Measurements from ENCODE around the gene XRCC4.

The XRCC4 gene

GRCh38 chr5:83093692-83094091 is 16.3 kb downstream of the XRCC4 start:
- no peak for FAIRE-seq
- no peak for DNase-seq (ENCODE audit: insufficient read length, low spot score)
- TF ChIP-seq PAX5 (IDR thresholded peaks at IDR 0.05; ENCODE audit: insufficient read depth, low read length, severe bottlenecking) (no peak), POLR2A (IDR thresholded peaks at IDR 0.05; ENCODE audit: low read depth, low read length) (no peak), SPI1 (IDR thresholded peaks at IDR 0.05; ENCODE audit: low read depth, low read length) (no peak), TAF1 (IDR thresholded peaks at IDR 0.05; ENCODE audit: low read depth, low read length) (no peak), POU2F2 (IDR thresholded peaks at IDR 0.05; ENCODE audit: low read depth, low read length) (no peak), POLR2AphosphoS5 (IDR thresholded peaks at IDR 0.05; ENCODE audit: low read depth, low read length) (no peak)

GRCh38 chr5:83095163-83095956 is 18.0 kb downstream of the XRCC4 start:
- DNase-seq (ENCODE audit: insufficient read length, low spot score) (no peak), FAIRE-seq (no peak)
- TF ChIP-seq PAX5 (IDR thresholded peaks at IDR 0.05; ENCODE audit: insufficient read depth, low read length, severe bottlenecking) (no peak), POLR2AphosphoS5 (IDR thresholded peaks at IDR 0.05; ENCODE audit: low read depth, low read length) (no peak), TAF1 (IDR thresholded peaks at IDR 0.05; ENCODE audit: low read depth, low read length) (no peak), POLR2A (IDR thresholded peaks at IDR 0.05; ENCODE audit: low read depth, low read length) (no peak), POU2F2 (IDR thresholded peaks at IDR 0.05; ENCODE audit: low read depth, low read length) (no peak), SPI1 (IDR thresholded peaks at IDR 0.05; ENCODE audit: low read depth, low read length) (no peak)

GRCh38 chr5:83095957-83096539 is 18.7 kb downstream of the XRCC4 start:
- FAIRE-seq, result no peak
- TF ChIP-seq PAX5 (IDR thresholded peaks at IDR 0.05; ENCODE audit: insufficient read depth, low read length, severe bottlenecking) (no peak), TAF1 (IDR thresholded peaks at IDR 0.05; ENCODE audit: low read depth, low read length) (no peak), POU2F2 (IDR thresholded peaks at IDR 0.05; ENCODE audit: low read depth, low read length) (no peak), SPI1 (IDR thresholded peaks at IDR 0.05; ENCODE audit: low read depth, low read length) (no peak), POLR2AphosphoS5 (IDR thresholded peaks at IDR 0.05; ENCODE audit: low read depth, low read length) (no peak), POLR2A (IDR thresholded peaks at IDR 0.05; ENCODE audit: low read depth, low read length) (no peak)
- DNase-seq (ENCODE audit: insufficient read length, low spot score), result no peak

GRCh38 chr5:83096660-83097339 is 19.5 kb downstream of the XRCC4 start:
- FAIRE-seq (no peak), DNase-seq (ENCODE audit: insufficient read length, low spot score) (no peak)
- TF ChIP-seq PAX5 (IDR thresholded peaks at IDR 0.05; ENCODE audit: insufficient read depth, low read length, severe bottlenecking), result no peak
- no peak for TF ChIP-seq SPI1 (IDR thresholded peaks at IDR 0.05; ENCODE audit: low read depth, low read length)
- no peak for TF ChIP-seq POLR2A (IDR thresholded peaks at IDR 0.05; ENCODE audit: low read depth, low read length)
- TF ChIP-seq POU2F2 (IDR thresholded peaks at IDR 0.05; ENCODE audit: low read depth, low read length), result no peak
- TF ChIP-seq TAF1 (IDR thresholded peaks at IDR 0.05; ENCODE audit: low read depth, low read length), result no peak

GRCh38 chr5:83097689-83098231 is 20.4 kb downstream of the XRCC4 start:
- no peak for FAIRE-seq
- DNase-seq (ENCODE audit: insufficient read length, low spot score), result no peak
- TF ChIP-seq POLR2AphosphoS5 (IDR thresholded peaks at IDR 0.05; ENCODE audit: low read depth, low read length) (no peak), SPI1 (IDR thresholded peaks at IDR 0.05; ENCODE audit: low read depth, low read length) (no peak), PAX5 (IDR thresholded peaks at IDR 0.05; ENCODE audit: insufficient read depth, low read length, severe bottlenecking) (no peak), POU2F2 (IDR thresholded peaks at IDR 0.05; ENCODE audit: low read depth, low read length) (no peak), TAF1 (IDR thresholded peaks at IDR 0.05; ENCODE audit: low read depth, low read length) (no peak), POLR2A (IDR thresholded peaks at IDR 0.05; ENCODE audit: low read depth, low read length) (no peak)

GRCh38 chr5:83099001-83099400 is 21.7 kb downstream of the XRCC4 start:
- TF ChIP-seq POLR2AphosphoS5 (IDR thresholded peaks at IDR 0.05; ENCODE audit: low read depth, low read length) (no peak), POLR2A (IDR thresholded peaks at IDR 0.05; ENCODE audit: low read depth, low read length) (no peak), POU2F2 (IDR thresholded peaks at IDR 0.05; ENCODE audit: low read depth, low read length) (no peak), PAX5 (IDR thresholded peaks at IDR 0.05; ENCODE audit: insufficient read depth, low read length, severe bottlenecking) (no peak), TAF1 (IDR thresholded peaks at IDR 0.05; ENCODE audit: low read depth, low read length) (no peak), SPI1 (IDR thresholded peaks at IDR 0.05; ENCODE audit: low read depth, low read length) (no peak)
- FAIRE-seq, result no peak
- DNase-seq (ENCODE audit: insufficient read length, low spot score), result no peak

- no peak for TF ChIP-seq PAX5 (IDR thresholded peaks at IDR 0.05; ENCODE audit: insufficient read depth, low read length, severe bottlenecking)
- no peak for TF ChIP-seq POU2F2 (IDR thresholded peaks at IDR 0.05; ENCODE audit: low read depth, low read length)
- no peak for TF ChIP-seq SPI1 (IDR thresholded peaks at IDR 0.05; ENCODE audit: low read depth, low read length)
- no peak for TF ChIP-seq POLR2A (IDR thresholded peaks at IDR 0.05; ENCODE audit: low read depth, low read length)
- no peak for TF ChIP-seq POLR2AphosphoS5 (IDR thresholded peaks at IDR 0.05; ENCODE audit: low read depth, low read length)
- no peak for TF ChIP-seq TAF1 (IDR thresholded peaks at IDR 0.05; ENCODE audit: low read depth, low read length)
- DNase-seq (ENCODE audit: insufficient read length, low spot score) (no peak), FAIRE-seq (no peak)
These were observed 22.1 kb downstream of the XRCC4 start for GRCh38 chr5:83099445-83099844.

GRCh38 chr5:83101514-83101913 is 24.2 kb downstream of the XRCC4 start:
- no peak for TF ChIP-seq POLR2AphosphoS5 (IDR thresholded peaks at IDR 0.05; ENCODE audit: low read depth, low read length)
- no peak for TF ChIP-seq SPI1 (IDR thresholded peaks at IDR 0.05; ENCODE audit: low read depth, low read length)
- no peak for TF ChIP-seq TAF1 (IDR thresholded peaks at IDR 0.05; ENCODE audit: low read depth, low read length)
- no peak for TF ChIP-seq POLR2A (IDR thresholded peaks at IDR 0.05; ENCODE audit: low read depth, low read length)
- TF ChIP-seq POU2F2 (IDR thresholded peaks at IDR 0.05; ENCODE audit: low read depth, low read length), result no peak
- no peak for TF ChIP-seq PAX5 (IDR thresholded peaks at IDR 0.05; ENCODE audit: insufficient read depth, low read length, severe bottlenecking)
- no peak for DNase-seq (ENCODE audit: insufficient read length, low spot score)
- no peak for FAIRE-seq

Data from GM12891 (cell line).